ENCODE results near the gene CDPF1.

DNA sequence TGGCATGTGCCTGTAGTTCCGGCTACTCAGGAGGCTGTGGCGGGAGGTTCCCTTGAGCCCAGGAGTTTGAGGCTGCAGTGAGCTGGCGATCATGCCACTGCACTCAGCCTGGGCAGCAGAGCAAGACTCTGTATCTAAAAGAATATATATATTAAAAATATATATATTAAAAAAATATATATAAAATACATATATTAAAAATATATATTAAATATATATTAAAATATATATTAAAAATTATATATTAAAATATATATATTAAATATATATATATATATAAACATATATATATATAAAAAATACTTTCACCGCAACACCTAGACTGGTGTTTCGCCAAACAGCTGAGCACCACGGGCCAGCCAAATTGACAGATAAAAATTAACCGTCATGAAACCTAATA, 26.5 kb upstream of the CDPF1 start:
- TF ChIP-seq, protein P1, sequence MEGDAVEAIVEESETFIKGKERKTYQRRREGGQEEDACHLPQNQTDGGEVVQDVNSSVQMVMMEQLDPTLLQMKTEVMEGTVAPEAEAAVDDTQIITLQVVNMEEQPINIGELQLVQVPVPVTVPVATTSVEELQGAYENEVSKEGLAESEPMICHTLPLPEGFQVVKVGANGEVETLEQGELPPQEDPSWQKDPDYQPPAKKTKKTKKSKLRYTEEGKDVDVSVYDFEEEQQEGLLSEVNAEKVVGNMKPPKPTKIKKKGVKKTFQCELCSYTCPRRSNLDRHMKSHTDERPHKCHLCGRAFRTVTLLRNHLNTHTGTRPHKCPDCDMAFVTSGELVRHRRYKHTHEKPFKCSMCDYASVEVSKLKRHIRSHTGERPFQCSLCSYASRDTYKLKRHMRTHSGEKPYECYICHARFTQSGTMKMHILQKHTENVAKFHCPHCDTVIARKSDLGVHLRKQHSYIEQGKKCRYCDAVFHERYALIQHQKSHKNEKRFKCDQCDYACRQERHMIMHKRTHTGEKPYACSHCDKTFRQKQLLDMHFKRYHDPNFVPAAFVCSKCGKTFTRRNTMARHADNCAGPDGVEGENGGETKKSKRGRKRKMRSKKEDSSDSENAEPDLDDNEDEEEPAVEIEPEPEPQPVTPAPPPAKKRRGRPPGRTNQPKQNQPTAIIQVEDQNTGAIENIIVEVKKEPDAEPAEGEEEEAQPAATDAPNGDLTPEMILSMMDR (IDR thresholded peaks at IDR 0.05): no peak
- TF ChIP-seq POLR2A (IDR thresholded peaks at IDR 0.05): no peak

Data from adrenal gland (tissue), 5 donors.